Stimulated activated naive CD8-positive, alpha-beta T cell treated with anti-CD3 and anti-CD28 coated beads, Interleukin-15, Interleukin-2, amounts not matched to agents 100 U/mL and 50 U/mL, for 24 hours (primary cell): Measurements from ENCODE around the gene ZCRB1.
"Not testable (repeated sequence)": the region's sequence is repeated elsewhere in the genome, so short reads cannot be mapped to it uniquely, and the experiment has no call there.

ENCODE experiments used
- ATAC-seq: fragments of 150-1000 bp; cut with Tn5 transposase; one replicate; pipeline ENCODE4 v1.10.0; 2021
- DNase-seq: peaks from one replicate; pipeline ENCODE4 v3.0.0; 2021

ZCRB1 gene, protein sequence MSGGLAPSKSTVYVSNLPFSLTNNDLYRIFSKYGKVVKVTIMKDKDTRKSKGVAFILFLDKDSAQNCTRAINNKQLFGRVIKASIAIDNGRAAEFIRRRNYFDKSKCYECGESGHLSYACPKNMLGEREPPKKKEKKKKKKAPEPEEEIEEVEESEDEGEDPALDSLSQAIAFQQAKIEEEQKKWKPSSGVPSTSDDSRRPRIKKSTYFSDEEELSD

DNA sequence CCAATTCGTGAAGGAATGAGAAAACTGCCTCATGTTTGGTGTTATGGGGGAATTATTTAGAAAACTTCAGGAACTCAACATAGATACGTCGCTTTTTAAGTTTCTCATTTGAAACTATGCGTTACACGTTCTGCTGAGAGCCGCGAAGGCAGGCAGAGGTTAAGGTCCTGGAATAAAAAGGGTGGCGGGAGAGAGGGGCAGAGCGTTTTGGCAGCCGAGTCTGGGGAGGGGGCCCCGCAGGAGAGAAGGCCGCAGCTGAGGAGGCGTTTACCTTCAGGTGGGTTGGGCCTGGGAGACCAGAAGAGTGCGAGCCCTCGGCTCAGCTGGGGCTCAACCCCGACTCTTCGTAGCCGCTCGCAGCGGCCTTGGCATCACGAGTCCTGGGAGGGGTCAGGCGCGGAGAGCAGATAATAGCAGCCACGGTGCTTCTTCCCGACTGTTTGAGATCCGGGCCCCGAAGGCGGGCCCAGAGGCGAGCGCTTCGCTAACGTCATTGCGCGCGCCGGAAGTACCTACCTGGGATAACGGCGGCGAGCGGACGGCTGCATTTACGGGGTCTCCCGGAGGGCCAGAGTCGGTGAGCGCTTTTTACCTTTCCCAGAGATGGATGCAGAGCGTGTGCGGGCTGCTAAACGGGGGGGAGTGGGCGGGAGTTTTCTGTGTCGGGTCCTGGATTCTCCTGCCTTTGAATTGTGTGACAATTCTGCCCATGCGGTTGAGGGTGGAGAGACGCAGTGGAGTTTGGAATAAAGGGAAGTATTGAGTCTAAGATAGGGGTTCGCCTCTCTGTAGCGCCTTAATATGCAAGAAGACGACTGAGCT is at the start of gene ZCRB1, which contains the start of gene PPHLN1:
ZCRB1 (minus strand) TSS at position 442 of the 822 bp plus-strand sequence. CDS start 1,992 bp downstream, outside the sequence.
PPHLN1 (plus strand) TSS at position 515 of the 822 bp plus-strand sequence. CDS start 9,736 bp downstream, outside the sequence.
- peak; percentile 98 for ATAC-seq
- peak; percentile 88 for DNase-seq

GRCh38 chr12:42373669-42374068 is 47.8 kb upstream of the ZCRB1 start:
- DNase-seq = no peak
- ATAC-seq = no peak

DNA sequence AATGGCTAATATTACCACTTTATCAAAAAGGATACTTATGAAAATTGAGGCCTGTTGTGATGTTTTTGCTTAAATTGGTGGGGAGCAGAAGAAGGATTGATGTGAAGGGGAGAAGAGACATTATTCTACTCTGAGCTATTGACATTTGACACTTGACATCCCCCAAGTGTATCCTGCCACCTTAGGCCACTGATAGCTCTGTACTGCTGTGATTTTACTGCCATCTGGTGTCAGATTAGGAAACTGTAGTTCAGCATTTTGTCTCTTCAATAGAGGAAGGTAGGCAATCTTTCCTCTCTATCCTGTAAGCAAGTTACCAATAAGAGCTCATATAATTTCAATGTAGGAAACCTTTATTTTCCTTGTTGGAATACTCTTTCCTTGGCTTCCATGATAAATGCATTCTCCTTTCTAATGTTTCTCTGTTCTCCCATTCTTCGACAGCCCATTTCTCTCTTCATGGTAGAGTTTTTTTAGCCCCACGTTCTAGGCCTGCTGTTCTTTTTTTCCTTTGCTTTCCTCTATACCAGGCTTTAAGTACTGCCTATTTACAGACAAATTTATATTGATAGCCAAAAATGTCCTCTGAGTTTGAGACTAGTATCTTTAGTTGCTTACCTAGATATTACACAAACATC is 46.4 kb upstream of the ZCRB1 start:
- ATAC-seq (peak; percentile 88), DNase-seq (peak; percentile 10)

DNA sequence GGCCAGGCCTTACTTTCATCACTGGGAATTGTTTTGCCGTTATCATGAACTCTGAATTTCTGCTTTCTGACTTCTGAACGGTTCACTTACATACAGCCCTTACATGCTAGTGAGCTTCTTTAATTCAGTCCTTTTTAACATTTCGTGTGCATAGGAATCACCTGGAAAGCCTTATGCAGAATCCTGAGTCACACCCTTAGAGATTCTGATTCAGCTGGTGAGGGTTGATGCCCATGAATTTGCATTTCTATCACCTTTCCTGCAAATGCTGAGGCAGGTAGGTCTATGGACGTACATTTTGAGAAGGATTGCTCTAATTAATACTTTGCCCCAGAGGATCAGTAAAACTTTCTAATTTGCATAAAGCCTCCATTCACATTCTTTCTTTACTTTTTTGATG is 44.1 kb upstream of the ZCRB1 start:
- DNase-seq = no peak
- no peak for ATAC-seq

DNA sequence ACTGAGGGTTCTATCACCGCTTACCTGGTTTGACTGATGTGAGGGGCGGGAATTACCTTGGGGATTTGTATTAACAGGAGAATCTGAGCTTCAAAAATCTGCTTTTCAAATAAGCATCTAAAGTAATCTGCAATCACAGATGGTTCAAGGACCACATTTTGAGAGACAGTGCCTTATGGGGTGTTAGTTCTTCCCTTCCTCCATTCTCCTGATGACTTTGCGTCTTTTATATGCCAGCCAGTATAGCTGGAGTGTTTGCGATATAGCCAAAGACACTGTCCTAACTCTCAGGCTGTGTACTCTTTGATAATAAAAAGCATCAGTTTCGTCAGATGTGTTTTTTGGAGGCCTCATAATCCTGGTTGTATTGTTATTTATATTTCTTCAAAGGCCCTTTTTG is 39.6 kb upstream of the ZCRB1 start:
- no peak for ATAC-seq
- no peak for DNase-seq

- ATAC-seq (no peak), DNase-seq (no peak)
Observed at GRCh38 chr12:42364692-42365091, 38.8 kb upstream of the ZCRB1 start.

- DNase-seq (no peak), ATAC-seq (no peak)
Observed at GRCh38 chr12:42362647-42363260, 36.9 kb upstream of the ZCRB1 start.

GRCh38 chr12:42361909-42362646 is 36.2 kb upstream of the ZCRB1 start:
- no peak for DNase-seq
- peak; percentile 53 for ATAC-seq

GRCh38 chr12:42360747-42361403 is 35.0 kb upstream of the ZCRB1 start:
- ATAC-seq = peak; percentile 48
- DNase-seq = no peak

DNA sequence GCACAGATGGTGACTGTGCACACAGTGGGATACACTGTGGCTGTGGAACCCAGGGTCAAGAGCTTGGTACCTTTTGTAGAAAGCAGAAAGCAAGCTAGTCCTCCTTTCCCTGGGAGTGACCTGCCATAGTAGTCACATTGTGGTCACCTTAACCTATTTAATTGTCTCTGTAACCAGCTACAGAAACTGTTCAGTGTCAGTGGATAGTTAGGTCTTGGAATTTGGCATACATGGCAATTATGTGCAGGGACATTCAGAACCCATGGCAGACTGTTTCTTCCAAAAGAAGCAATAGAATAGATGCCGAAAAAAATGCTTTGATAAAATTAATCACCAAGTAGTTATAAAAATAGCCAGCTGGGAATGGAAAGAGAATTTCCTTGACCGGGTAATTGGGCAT is 30.4 kb upstream of the ZCRB1 start:
- DNase-seq (no peak), ATAC-seq (no peak)

DNA sequence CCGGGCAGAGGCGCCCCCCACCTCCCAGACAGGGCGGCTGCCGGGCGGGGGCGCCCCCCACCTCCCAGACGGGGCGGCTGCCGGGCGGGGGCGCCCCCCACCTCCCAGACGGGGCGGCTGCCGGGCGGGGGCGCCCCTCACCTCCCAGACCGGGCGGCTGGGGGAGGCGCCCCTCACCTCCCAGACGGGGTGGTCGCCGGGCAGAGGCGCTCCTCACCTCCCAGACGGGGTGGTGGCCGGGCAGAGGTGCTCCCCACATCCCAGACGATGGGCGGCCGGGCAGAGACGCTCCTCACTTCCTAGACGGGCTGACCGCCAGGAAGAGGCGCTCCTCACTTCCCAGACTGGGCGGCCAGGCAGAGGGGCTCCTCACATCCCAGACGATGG is 24.1 kb upstream of the ZCRB1 start:
- ATAC-seq, DNase-seq: not testable (repeated sequence)

DNA sequence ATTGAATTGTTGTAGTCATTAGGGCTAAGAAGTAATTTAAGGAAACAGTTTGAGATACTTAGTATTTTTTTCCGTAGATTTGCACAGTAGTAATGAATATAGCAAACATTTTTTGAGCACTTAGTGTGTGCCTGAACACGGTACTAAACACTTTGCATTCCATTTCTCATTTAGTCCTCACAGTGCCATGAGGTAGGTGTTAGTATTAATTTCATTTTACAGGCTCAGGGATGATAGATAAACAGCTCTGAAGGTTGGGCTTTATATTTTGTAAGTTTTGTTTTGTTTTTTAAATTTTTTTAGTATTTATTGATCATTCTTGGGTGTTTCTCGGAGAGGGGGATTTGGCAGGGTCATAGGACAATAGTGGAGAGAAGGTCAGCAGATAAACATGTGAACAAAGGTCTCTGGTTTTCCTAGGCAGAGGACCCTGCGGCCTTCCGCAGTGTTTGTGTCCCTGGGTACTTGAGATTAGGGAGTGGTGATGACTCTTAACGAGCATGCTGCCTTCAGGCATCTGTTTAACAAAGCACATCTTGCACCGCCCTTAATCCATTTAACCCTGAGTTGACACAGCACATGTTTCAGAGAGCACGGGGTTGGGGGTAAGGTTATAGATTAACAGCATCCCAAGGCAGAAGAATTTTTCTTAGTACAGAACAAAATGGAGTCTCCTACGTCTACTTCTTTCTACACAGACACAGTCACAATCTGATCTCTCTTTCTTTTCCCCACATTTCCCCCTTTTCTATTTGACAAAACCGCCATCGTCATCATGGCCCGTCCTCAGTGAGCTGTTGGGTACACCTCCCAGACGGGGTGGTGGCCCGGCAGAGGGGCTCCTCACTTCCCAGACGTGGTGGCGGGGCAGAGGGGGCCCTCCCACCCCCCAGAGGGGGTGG is 23.5 kb upstream of the ZCRB1 start:
- not testable (repeated sequence) for ATAC-seq, DNase-seq

GRCh38 chr12:42346403-42347002 is 20.6 kb upstream of the ZCRB1 start:
- no peak for DNase-seq
- ATAC-seq = no peak

GRCh38 chr12:42343721-42344120 is 17.8 kb upstream of the ZCRB1 start:
- no peak for ATAC-seq

DNA sequence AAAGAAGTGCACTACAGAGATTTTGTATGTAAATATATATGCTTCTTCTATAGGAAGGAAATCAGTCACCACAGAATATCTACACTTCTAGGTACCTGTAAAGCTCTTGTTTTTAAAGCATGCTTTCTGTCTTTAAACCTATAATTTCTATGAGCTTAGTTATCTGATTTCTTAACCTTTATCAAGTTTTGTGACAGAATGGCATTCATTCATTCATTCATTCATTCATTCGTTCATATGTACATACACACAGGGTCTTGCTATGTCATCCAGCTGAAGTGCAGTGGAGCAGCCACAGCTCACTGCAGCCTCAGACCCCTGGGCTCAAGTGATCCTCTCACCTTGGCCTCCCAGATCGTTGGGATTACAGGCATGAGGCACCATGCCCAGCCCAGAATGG is 16.1 kb upstream of the ZCRB1 start:
- DNase-seq = no peak
- no peak for ATAC-seq

More at GRCh38 chr12:42343721-42344120, 17.8 kb upstream of the ZCRB1 start:
- no peak for DNase-seq

DNA sequence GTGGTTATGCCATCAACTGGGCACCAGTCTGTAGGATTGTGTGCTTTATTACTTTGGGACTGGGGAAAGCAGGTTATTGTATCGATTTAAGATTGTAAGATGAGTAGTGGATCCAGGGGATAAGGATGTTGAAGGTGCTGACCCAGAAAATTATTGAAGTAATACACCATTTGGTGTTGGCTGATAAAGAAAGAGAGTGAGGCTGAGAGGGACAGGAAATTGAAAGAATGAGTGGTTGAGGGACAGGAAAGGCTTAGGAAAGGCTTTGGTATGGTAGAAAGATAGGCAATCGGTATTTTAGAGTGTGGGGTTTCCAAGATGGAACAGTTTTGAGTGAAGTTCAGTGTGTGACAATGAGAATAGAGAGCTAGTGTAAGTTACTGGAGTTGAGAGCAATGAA is 12.4 kb upstream of the ZCRB1 start:
- ATAC-seq = no peak
- no peak for DNase-seq

- DNase-seq (no peak), ATAC-seq (no peak)
Observed at GRCh38 chr12:42336286-42336685, 10.4 kb upstream of the ZCRB1 start.

GRCh38 chr12:42332301-42333285 is 6.7 kb upstream of the ZCRB1 start:
- ATAC-seq (no peak), DNase-seq (no peak)
